LNCaP clone FGC (cell line): ENCODE data around the gene DNALI1.

Experiments
- DNase-seq: peaks from one replicate; pipeline ENCODE4 v3.0.0-alpha.2; 2011; ENCODE audit warnings: low read depth
- H3K4me3 ChIP-seq: 2 replicates; pipeline ENCODE4 v1.5.1; 2011; ENCODE audit warnings: mild to moderate bottlenecking, low read depth, low read length, control low read depth
- CTCF ChIP-seq: IDR thresholded peaks from 2 replicates; pipeline ENCODE4 v1.5.1; 2012; ENCODE audit warnings: mild to moderate bottlenecking; ENCODE audit not compliant: control insufficient read depth, insufficient read depth; ENCODE audit errors: extremely low read depth

The DNALI1 gene

GRCh38 chr1:37609002-37609401 lies 52.3 kb downstream of the DNALI1 start:
- H3K4me3 ChIP-seq = no peak overlapping the region
- no peak for TF ChIP-seq CTCF
- no peak for DNase-seq

GRCh38 chr1:37609994-37610393 lies 53.3 kb downstream of the DNALI1 start:
- TF ChIP-seq CTCF = no peak
- DNase-seq = no peak
- no peak overlapping the region for H3K4me3 ChIP-seq

- DNase-seq = no peak
- H3K4me3 ChIP-seq = no peak overlapping the region
- no peak for TF ChIP-seq CTCF
Observed at GRCh38 chr1:37612186-37612585, 55.4 kb downstream of the DNALI1 start.

GRCh38 chr1:37614105-37614504 lies 57.4 kb downstream of the DNALI1 start:
- TF ChIP-seq CTCF = no peak
- no peak for DNase-seq
- no peak overlapping the region for H3K4me3 ChIP-seq

- no peak overlapping the region for H3K4me3 ChIP-seq
- DNase-seq = no peak
- TF ChIP-seq CTCF = no peak
Observed at GRCh38 chr1:37616330-37616729, 59.6 kb downstream of the DNALI1 start.
